HG03565 (cell line): ENCODE measurements around the gene ADGRD2.
A peak's percentile ranks its signal among the peaks of the same experiment; 100 is the strongest.

ENCODE experiments used
- ATAC-seq: cut with Tn5 transposase; IDR thresholded peaks from one replicate; pipeline ENCODE4 v1.9.1; 2021; ENCODE audit warnings: mild to moderate bottlenecking, moderate library complexity; ENCODE audit not compliant: unreplicated experiment

ADGRD2 gene

GRCh38 chr9:124477648-124478285 is 27.5 kb downstream of the ADGRD2 start:
- ATAC-seq: no peak

GRCh38 chr9:124478354-124478753 is 28.1 kb downstream of the ADGRD2 start:
- ATAC-seq: no peak

GRCh38 chr9:124479371-124479770 is 29.1 kb downstream of the ADGRD2 start:
- ATAC-seq: no peak

- no peak for ATAC-seq
Measured at GRCh38 chr9:124479947-124480620, 29.8 kb downstream of the ADGRD2 start.

- no peak for ATAC-seq
Measured at GRCh38 chr9:124480621-124480981, 30.4 kb downstream of the ADGRD2 start.

- ATAC-seq: no peak
Measured at GRCh38 chr9:124481115-124481514, 30.9 kb downstream of the ADGRD2 start.

GRCh38 chr9:124482431-124483031 is 32.3 kb downstream of the ADGRD2 start:
- ATAC-seq: no peak

- ATAC-seq: no peak
Measured at GRCh38 chr9:124483481-124483880, 33.2 kb downstream of the ADGRD2 start.

- ATAC-seq: no peak
Measured at GRCh38 chr9:124485201-124485600, 35.0 kb downstream of the ADGRD2 start.

- ATAC-seq: no peak
Measured at GRCh38 chr9:124485936-124486335, 35.7 kb downstream of the ADGRD2 start.

GRCh38 chr9:124486778-124487259 is 36.6 kb downstream of the ADGRD2 start:
- no peak for ATAC-seq

- ATAC-seq: no peak
Measured at GRCh38 chr9:124487260-124488182, 37.3 kb downstream of the ADGRD2 start.

GRCh38 chr9:124488641-124489210 is 38.5 kb downstream of the ADGRD2 start:
- ATAC-seq: no peak

- no peak for ATAC-seq
Measured at GRCh38 chr9:124489222-124489621, 39.0 kb downstream of the ADGRD2 start.

GRCh38 chr9:124490004-124490403 is 39.8 kb downstream of the ADGRD2 start:
- no peak for ATAC-seq

GRCh38 chr9:124491049-124491975 is 41.1 kb downstream of the ADGRD2 start:
- no peak for ATAC-seq

GRCh38 chr9:124492818-124493217 is 42.6 kb downstream of the ADGRD2 start:
- no peak for ATAC-seq

GRCh38 chr9:124493218-124493617 is 43.0 kb downstream of the ADGRD2 start:
- no peak for ATAC-seq

- peak; percentile 41 for ATAC-seq
Measured at GRCh38 chr9:124493794-124494479, 43.7 kb downstream of the ADGRD2 start.
